Activated CD4-positive, alpha-beta T cell treated with anti-CD3 and anti-CD28 coated beads, Interleukin-2, amount 50 U/mL, for 48 hours (primary cell): ENCODE measurements around the gene XPO5.
"Not testable (repeated sequence)": the region's sequence is repeated elsewhere in the genome, so short reads cannot be mapped to it uniquely, and the experiment has no call there.

Experiments used
- DNase-seq, 2 experiments: peaks; one replicate each; pipeline ENCODE4 v3.0.0-alpha.2; 2020

The XPO5 gene

GRCh38 chr6:43516367-43516696, 59.5 kb downstream of the XPO5 start:
- DNase-seq, result no peak

GRCh38 chr6:43515808-43516207, 60.0 kb downstream of the XPO5 start:
- DNase-seq, result no peak

- no peak for DNase-seq
Observed at GRCh38 chr6:43511824-43512415, 63.9 kb downstream of the XPO5 start.

- DNase-seq, result no peak
Observed at GRCh38 chr6:43510827-43511163, 65.0 kb downstream of the XPO5 start.

- DNase-seq, result peak; percentile 78 to 81
Observed at GRCh38 chr6:43509984-43510826, 65.6 kb downstream of the XPO5 start, which contains the start of gene LRRC73. TSS of gene LRRC73 (minus strand) at chr6:43510346. CDS start at chr6:43509785, 561 bp downstream.

GRCh38 chr6:43509142-43509983, 66.5 kb downstream of the XPO5 start:
- no peak for DNase-seq

GRCh38 chr6:43508481-43509141, 67.2 kb downstream of the XPO5 start:
- DNase-seq, result no peak

- DNase-seq, result peak; percentile 79 to 87
Observed at GRCh38 chr6:43506667-43507471, 69.0 kb downstream of the XPO5 start.

- DNase-seq, result no peak
Observed at GRCh38 chr6:43506171-43506570, 69.7 kb downstream of the XPO5 start.

GRCh38 chr6:43505718-43506117, 70.1 kb downstream of the XPO5 start:
- DNase-seq, result no peak

- no peak for DNase-seq
Observed at GRCh38 chr6:43504756-43505593, 70.9 kb downstream of the XPO5 start.

GRCh38 chr6:43503443-43503842, 72.4 kb downstream of the XPO5 start:
- DNase-seq, result no peak

GRCh38 chr6:43502666-43503065, 73.2 kb downstream of the XPO5 start:
- no peak for DNase-seq

GRCh38 chr6:43500921-43501320, 74.9 kb downstream of the XPO5 start:
- DNase-seq, result no peak

GRCh38 chr6:43499028-43499815, 76.6 kb downstream of the XPO5 start:
- DNase-seq, result no peak

- not testable (repeated sequence) for DNase-seq
Observed at GRCh38 chr6:43498291-43498690, 77.5 kb downstream of the XPO5 start.

- DNase-seq, result no peak
Observed at GRCh38 chr6:43497689-43498088, 78.1 kb downstream of the XPO5 start.

GRCh38 chr6:43497129-43497396, 78.8 kb downstream of the XPO5 start:
- DNase-seq, result no peak

GRCh38 chr6:43496370-43497128, 79.3 kb downstream of the XPO5 start:
- no peak for DNase-seq

- no peak for DNase-seq
Observed at GRCh38 chr6:43495409-43495941, 80.4 kb downstream of the XPO5 start.
